ENCODE measurements around the gene ASMT.
A peak's percentile ranks its signal among the peaks of the same experiment; 100 is the strongest.
"Not testable (repeated sequence)": the region's sequence is repeated elsewhere in the genome, so short reads cannot be mapped to it uniquely, and the experiment has no call there.

ASMT gene

GRCh38 chrX:1614927-1615326 is at the start of gene ASMT:
ASMT (plus strand) TSS chrX:1615059; CDS start chrX:1615200, 141 bp downstream.
- no peak for DNase-seq (ENCODE audit: low read depth in 1 of 2, low spot score in 1 of 2)

- DNase-seq (ENCODE audit: low read depth in 1 of 2, low spot score in 1 of 2) = not testable (repeated sequence)
These were observed 40.7 kb upstream of the ASMT start for GRCh38 chrX:1574181-1574580.

GRCh38 chrX:1576201-1576992 is 38.5 kb upstream of the ASMT start:
- DNase-seq (ENCODE audit: low read depth in 1 of 2, low spot score in 1 of 2) = no peak

DNA sequence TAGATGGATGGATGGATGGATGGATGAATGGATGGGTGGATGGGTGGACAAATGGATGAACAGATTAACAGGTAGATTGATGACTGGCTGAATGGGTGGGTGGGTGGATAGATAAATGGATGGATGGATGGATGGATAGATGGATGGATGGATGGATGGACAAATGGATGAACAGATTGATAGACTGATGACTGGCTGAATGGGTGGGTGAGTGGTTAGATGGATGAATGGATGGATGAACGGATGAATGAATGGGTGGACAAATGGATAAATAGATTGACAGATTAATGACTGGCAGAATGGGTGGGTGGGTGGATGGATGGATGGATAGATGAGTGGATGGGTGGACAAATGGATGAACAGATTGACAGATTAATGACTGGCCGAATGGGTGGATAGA is 37.0 kb upstream of the ASMT start:
- DNase-seq (ENCODE audit: low read depth in 1 of 2, low spot score in 1 of 2) = no peak

DNA sequence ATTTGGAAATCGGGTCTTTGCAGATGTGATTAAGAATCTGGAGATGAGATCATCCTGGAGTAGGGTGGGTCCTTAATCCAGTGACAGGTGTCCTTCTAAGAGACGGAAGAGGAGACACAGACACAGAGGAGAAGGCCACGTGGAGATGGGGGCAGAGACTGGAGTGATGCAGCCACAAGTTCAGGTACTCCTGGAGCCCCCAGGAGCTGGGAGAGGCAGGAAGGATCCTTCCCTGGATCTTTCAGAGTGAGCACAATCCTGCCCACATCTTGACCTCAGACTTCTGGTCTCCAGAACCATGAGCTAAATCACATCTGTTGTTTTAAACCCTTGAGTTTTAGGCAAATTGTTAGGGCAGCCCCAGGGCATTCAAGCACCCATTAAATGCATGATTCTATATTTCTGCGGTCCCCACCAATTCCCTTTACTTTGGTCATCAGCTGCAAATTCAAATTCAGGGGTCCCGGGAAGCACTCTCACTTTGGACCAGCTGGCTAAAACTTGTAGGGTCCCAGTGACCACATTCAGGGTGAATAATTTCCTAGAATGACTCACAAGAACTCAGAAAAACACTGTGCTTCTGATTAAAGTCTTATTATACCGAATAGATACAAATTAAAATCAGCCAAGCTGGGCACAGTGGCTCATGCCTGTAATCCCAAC is 36.2 kb upstream of the ASMT start:
- DNase-seq (ENCODE audit: low read depth in 1 of 2, low spot score in 1 of 2) = no peak

GRCh38 chrX:1581132-1581531 is 33.7 kb upstream of the ASMT start:
- peak; percentile 37 to 38 for DNase-seq (ENCODE audit: low read depth in 1 of 2, low spot score in 1 of 2)

GRCh38 chrX:1582686-1583437 is 32.0 kb upstream of the ASMT start:
- DNase-seq (ENCODE audit: low read depth in 1 of 2, low spot score in 1 of 2) = peak; percentile 50 to 57

DNA sequence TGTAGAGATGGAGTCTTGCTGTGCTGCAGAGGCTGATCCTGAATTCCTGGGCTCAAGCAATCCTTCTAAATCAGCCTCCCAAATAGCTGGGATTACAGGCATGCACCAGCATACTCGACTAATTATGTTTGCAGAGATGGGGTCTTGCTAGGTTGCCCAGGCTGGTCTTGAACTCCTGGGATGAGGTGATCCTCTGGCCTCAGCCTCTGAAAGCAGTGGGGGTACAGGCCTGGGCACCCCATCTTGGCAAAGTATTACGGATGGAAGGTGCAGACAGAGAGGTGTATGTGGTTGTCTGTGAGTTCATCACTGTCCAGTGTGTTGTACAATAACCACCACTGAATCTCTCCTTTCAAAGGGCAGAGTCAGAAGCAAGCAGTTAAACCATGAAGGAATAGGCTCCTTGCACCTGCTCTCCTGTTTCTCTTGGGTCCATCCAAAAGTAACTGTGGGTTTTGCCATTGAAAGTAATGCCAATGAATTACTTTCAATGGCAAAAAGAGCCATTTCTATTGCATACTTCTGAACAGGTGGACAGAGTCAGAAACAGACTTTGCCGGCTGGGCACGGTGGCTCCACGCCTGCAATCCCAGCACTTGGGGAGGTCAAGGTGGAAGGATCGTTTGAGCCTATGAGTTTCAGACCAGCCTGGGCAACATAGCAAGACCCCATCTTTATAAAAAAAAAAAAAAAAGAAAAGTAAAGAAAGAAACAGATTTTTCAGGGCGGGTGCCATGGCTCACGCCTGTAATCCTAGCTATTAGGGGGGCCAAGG is 30.4 kb upstream of the ASMT start:
- DNase-seq (ENCODE audit: low read depth in 1 of 2, low spot score in 1 of 2) = no peak

- DNase-seq (ENCODE audit: low read depth in 1 of 2, low spot score in 1 of 2) = no peak
These were observed 27.7 kb upstream of the ASMT start for GRCh38 chrX:1587161-1587560.

DNA sequence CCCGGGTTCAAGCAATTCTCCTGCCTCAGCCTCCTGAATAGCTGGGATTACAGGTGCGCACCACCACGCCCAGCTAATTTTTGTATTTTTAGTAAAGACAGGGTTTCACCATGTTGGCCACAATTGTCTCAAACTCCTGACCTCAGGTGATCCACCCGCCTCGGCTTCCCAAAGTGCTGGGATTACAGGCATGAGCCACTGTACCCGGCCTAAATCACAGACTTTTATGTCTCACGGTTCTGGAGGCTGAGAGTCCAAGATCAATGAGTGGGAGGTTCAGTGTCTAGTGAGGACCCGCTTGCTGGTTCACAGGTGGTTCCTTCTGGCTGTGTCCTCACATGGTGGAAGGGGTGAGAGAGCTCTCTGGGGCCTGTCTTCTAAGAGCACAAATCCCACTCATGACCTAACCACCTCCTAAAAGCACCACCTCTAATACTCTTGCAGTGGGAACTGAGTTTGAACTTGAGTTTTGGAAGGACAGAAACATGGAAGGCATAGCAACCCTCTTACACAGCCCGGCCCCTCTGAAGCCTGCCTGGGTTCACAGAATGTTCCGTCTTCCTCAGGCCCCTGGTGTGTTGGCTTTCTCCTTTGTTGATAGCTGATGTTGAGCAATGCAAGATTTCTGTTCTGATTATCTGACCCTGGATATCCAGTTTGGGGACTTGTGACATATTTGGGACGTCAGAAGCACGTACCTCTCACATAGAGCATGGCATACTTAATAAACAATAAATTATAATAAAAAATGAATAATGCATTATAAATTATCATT is 25.3 kb upstream of the ASMT start:
- no peak for DNase-seq (ENCODE audit: low read depth in 1 of 2, low spot score in 1 of 2)

DNA sequence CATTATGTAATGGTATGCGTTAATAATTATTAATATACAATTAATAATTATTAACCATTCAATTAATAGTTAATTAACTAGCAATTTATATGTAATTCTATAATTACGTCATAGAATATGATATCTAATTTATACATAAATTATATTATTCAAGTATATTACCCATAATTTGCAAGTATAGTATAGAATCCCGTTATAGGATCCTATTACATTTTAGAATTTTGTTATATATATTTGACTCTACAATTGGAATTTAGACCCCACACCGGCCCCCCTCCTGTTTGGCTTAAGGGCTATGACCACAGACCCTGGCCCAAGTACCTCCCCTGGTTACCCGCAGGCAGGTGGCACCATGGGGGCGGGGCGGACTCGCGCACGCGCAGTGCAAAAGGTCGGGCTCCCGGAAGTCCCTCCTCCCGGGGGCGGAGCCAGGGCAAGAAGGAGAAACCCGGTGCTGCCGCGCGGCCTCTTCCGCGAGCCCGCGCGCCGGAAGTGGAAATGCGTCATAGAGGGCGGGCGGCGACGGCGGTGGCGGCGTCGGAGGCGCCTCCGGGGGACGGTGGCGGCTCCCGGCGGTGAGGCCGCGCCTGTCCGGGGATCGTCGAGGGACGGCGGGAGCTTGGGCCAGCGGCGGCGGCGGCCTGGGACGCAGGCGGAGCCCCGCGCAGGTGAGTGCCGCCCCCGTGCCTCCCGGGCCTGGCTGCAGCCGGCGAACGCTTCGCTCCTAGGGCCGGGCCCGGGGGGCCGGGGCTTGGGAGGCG is 23.6 kb upstream of the ASMT start, which contains the start of gene AKAP17A:
TSS of gene AKAP17A (plus strand) at position 503 of the 761 bp plus-strand sequence. CDS start 1,859 bp downstream, outside the sequence.
- peak; percentile 96 to 98 for DNase-seq (ENCODE audit: low read depth in 1 of 2, low spot score in 1 of 2)

DNA sequence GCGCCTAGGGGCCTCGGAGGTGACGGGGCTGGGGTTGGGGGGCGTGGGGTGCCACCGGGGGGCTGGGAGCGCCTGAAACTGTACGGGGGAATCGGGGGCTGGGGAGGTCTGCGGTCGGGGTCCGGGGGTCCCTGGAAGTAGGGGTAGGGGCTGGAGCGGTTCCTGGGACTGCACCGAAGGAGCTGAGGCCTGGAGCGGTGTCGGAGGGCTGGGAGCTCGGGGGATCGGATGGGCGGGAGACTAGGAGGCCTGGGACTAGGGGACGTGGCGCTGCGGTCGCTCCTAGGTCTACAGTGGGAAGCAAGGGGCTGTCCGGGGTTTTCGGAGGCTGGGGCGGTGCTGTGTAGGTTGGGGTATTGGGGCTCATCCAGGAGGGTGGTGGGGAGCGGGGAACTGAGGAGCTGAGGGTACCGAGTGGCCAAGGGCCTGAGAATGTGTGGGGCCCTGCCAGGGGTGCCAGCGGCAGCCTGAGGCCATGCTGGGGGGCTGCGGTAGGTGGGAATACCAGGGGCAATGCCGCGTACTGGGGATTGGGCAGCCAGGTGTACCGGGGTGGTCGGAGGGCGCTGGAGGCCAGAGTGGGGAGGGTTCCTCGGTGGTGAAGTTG is 22.9 kb upstream of the ASMT start:
- DNase-seq (ENCODE audit: low read depth in 1 of 2, low spot score in 1 of 2) = no peak

GRCh38 chrX:1592470-1593142 is 22.3 kb upstream of the ASMT start:
- no peak for DNase-seq (ENCODE audit: low read depth in 1 of 2, low spot score in 1 of 2)

- DNase-seq (ENCODE audit: low read depth in 1 of 2, low spot score in 1 of 2) = no peak
These were observed 21.3 kb upstream of the ASMT start for GRCh38 chrX:1593286-1594271.

DNA sequence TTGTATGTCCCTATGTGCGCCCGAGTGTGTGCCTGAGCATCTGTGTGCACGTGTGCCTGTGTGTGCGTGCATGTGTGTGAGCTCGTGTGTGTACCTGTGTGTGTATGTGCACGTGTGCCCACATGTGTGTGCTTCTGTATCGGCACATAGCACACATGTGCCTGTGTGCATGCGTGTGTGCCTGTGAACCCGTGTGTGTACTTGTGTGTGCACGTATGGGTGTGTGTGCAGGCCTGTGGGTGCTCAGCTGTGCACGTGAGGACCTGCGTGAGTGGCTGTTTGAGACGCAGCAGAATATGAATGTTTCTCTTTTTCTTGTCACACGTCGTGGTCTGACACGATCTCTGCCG is 19.2 kb upstream of the ASMT start:
- no peak for DNase-seq (ENCODE audit: low read depth in 1 of 2, low spot score in 1 of 2)

- no peak for DNase-seq (ENCODE audit: low read depth in 1 of 2, low spot score in 1 of 2)
These were observed 18.0 kb upstream of the ASMT start for GRCh38 chrX:1596676-1597344.
